Mesendoderm (in vitro differentiated cells): ENCODE results near the gene RPS6KA6.

Source experiments
- DNase-seq: peaks from one replicate; pipeline ENCODE4 v3.0.0; 2013
- H2AK5ac ChIP-seq: 2 replicates; pipeline ENCODE4 v1.6.1; 2013; ENCODE audit warnings: low read length, inconsistent platforms
- H2BK120ac ChIP-seq: 2 replicates; pipeline ENCODE4 v1.6.1; 2013; ENCODE audit warnings: low read depth, mild to moderate bottlenecking, low read length, moderate library complexity, mixed read lengths
- H2BK15ac ChIP-seq: replicated peaks from 2 replicates; pipeline ENCODE4 v1.6.1; 2013; ENCODE audit warnings: low read depth, mild to moderate bottlenecking, moderate library complexity
- H2BK5ac ChIP-seq: 2 replicates; pipeline ENCODE4 v1.6.1; 2013; ENCODE audit warnings: low read length, inconsistent platforms
- H3K18ac ChIP-seq: 2 replicates; pipeline ENCODE4 v1.6.1; 2013; ENCODE audit warnings: mild to moderate bottlenecking, low read length, mixed read lengths
- H3K23ac ChIP-seq: one replicate; pipeline ENCODE4 v1.6.1; 2013; ENCODE audit warnings: low read length
- H3K27ac ChIP-seq: 2 replicates; pipeline ENCODE4 v1.5.1; 2013; ENCODE audit warnings: low read depth, mild to moderate bottlenecking, inconsistent platforms, low read length, moderate library complexity
- H3K27me3 ChIP-seq: 2 replicates; pipeline ENCODE4 v1.6.1; 2013; ENCODE audit warnings: low read length, control low read depth, mild to moderate bottlenecking, inconsistent platforms; ENCODE audit not compliant: insufficient read depth, poor library complexity
- H3K36me3 ChIP-seq: 2 replicates; pipeline ENCODE4 v1.6.1; 2013; ENCODE audit warnings: low read length, inconsistent platforms; ENCODE audit not compliant: control insufficient read depth, insufficient read depth
- H3K4ac ChIP-seq: one replicate; pipeline ENCODE4 v1.6.1; 2013; ENCODE audit warnings: low read depth, mild to moderate bottlenecking, low read length, moderate library complexity
- H3K4me1 ChIP-seq: 2 replicates; pipeline ENCODE4 v1.6.1; 2013; ENCODE audit warnings: low read depth, low read length, inconsistent platforms; ENCODE audit not compliant: control insufficient read depth
- H3K4me2 ChIP-seq: 2 replicates; pipeline ENCODE4 v1.6.1; 2013; ENCODE audit warnings: low read length
- H3K4me3 ChIP-seq: 2 replicates; pipeline ENCODE4 v1.5.1; 2013; ENCODE audit warnings: mild to moderate bottlenecking, low read length
- H3K56ac ChIP-seq: one replicate; pipeline ENCODE4 v1.6.1; 2013; ENCODE audit warnings: low read length
- H3K79me1 ChIP-seq: 2 replicates; pipeline ENCODE4 v1.6.1; 2013; ENCODE audit warnings: low read length, inconsistent platforms
- H3K79me2 ChIP-seq: 2 replicates; pipeline ENCODE4 v1.6.1; 2013; ENCODE audit warnings: mild to moderate bottlenecking, low read length; ENCODE audit not compliant: control insufficient read depth, insufficient read depth
- H3K9ac ChIP-seq: 2 replicates; pipeline ENCODE4 v1.6.1; 2013; ENCODE audit warnings: low read length, inconsistent platforms
- H4K5ac ChIP-seq: one replicate; pipeline ENCODE4 v1.6.1; 2013; ENCODE audit warnings: low read length
- H4K8ac ChIP-seq: one replicate; pipeline ENCODE4 v1.6.1; 2013; ENCODE audit warnings: low read depth, mild to moderate bottlenecking, control low read depth, low read length, moderate library complexity
- WGBS: extraction: QIAGEN DNeasy Blood & Tissue Kit; methylation state at CpG from one replicate; pipeline ENCODE4 v1.1.7; 2013; ENCODE audit warnings: low lambda C conversion rate, missing lambda C conversion rate; ENCODE audit not compliant: insufficient coverage; ENCODE audit errors: extremely low coverage; 5-methylcytosine and 5-hydroxymethylcytosine counted together

Gene RPS6KA6

DNA sequence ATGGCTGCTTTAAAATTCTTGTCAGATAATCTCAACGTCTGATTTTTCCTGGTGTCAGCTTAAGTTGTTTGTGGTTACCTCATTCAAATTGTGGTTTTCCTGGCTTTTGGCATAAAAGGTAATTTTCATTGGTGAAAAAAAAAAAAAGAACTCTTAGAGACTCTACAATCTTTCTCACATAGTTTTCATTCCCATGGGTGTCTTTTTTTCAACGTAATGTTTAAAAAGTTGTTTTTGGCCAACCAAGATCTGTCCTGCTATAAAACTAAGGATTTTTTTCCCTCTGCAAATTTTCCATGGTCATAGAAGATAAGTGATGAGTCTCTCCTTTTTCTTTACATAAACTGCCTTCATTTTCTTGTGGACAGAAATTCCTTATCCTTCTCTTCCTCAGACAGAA is 28.9 kb upstream of the RPS6KA6 start:
- no peaks in the 10 kb centered on the region for H3K79me2 ChIP-seq
- no peaks in the 10 kb centered on the region for H3K36me3 ChIP-seq
- no CpG with 5 or more reads among the region's 2 CpGs for WGBS
- no peak overlapping the region for H2AK5ac ChIP-seq
- no peak overlapping the region for H2BK120ac ChIP-seq
- DNase-seq: no peak
- H2BK5ac ChIP-seq: no peak overlapping the region
- no peak overlapping the region for H4K8ac ChIP-seq
- no peak overlapping the region for H3K56ac ChIP-seq
- no peaks in the 10 kb centered on the region for H3K27me3 ChIP-seq
- no peak overlapping the region for H3K4me3 ChIP-seq
- no peak overlapping the region for H3K4ac ChIP-seq
- H4K5ac ChIP-seq: no peak overlapping the region
- H3K9ac ChIP-seq: no peak overlapping the region
- no peak overlapping the region for H3K27ac ChIP-seq
- no peaks in the 10 kb centered on the region for H3K4me1 ChIP-seq
- H3K18ac ChIP-seq: no peak overlapping the region
- no peaks in the 10 kb centered on the region for H3K79me1 ChIP-seq
- no peak overlapping the region for H3K23ac ChIP-seq
- H3K4me2 ChIP-seq: no peak overlapping the region
- H2BK15ac ChIP-seq: no peak overlapping the region

GRCh38 chrX:84216406-84216805 is 28.4 kb upstream of the RPS6KA6 start:
- no peak overlapping the region for H3K56ac ChIP-seq
- H3K4me2 ChIP-seq: no peak overlapping the region
- no peak overlapping the region for H3K23ac ChIP-seq
- no peak overlapping the region for H3K9ac ChIP-seq
- H4K5ac ChIP-seq: no peak overlapping the region
- H3K4me3 ChIP-seq: no peak overlapping the region
- H3K79me1 ChIP-seq: no peaks in the 10 kb centered on the region
- H3K4me1 ChIP-seq: no peaks in the 10 kb centered on the region
- no peak overlapping the region for H2BK15ac ChIP-seq
- H2AK5ac ChIP-seq: no peak overlapping the region
- H3K79me2 ChIP-seq: no peaks in the 10 kb centered on the region
- no peak overlapping the region for H2BK120ac ChIP-seq
- no CpG with 5 or more reads among the region's 5 CpGs for WGBS
- no peak overlapping the region for H3K4ac ChIP-seq
- no peak overlapping the region for H4K8ac ChIP-seq
- H3K27ac ChIP-seq: no peak overlapping the region
- no peak for DNase-seq
- no peak overlapping the region for H2BK5ac ChIP-seq
- H3K36me3 ChIP-seq: no peaks in the 10 kb centered on the region
- H3K27me3 ChIP-seq: no peaks in the 10 kb centered on the region
- H3K18ac ChIP-seq: no peak overlapping the region

DNA sequence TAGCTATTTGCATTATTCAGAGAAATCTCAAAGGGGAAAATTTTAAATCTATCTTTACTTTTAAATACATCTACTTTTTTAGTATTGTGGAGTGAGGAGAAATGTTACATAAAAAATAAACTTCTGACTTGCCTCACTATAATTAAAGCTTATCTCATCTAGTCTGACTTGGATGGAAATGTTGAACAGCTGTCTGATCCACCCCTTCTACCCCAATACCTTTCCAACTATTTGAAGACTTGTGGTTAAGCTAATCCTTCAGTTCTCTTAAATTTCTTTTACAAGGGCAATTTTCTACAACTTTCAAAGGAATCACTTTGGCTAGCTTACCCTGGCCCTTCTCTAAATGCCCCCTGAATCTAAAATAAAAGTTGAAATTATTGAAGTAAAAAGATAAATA is 17.3 kb upstream of the RPS6KA6 start:
- Histone ChIP-seq H3K79me1 (no peaks in the 10 kb centered on the region), H3K4ac (no peak overlapping the region), H4K8ac (no peak overlapping the region), H3K56ac (no peak overlapping the region), H3K4me3 (no peak overlapping the region), H3K27ac (no peak overlapping the region), H4K5ac (no peak overlapping the region), H3K18ac (no peak overlapping the region), H2AK5ac (no peak overlapping the region), H3K36me3 (no peaks in the 10 kb centered on the region), H2BK120ac (no peak overlapping the region), H3K79me2 (no peaks in the 10 kb centered on the region), H3K9ac (no peak overlapping the region), H3K27me3 (no peaks in the 10 kb centered on the region), H3K4me1 (no peaks in the 10 kb centered on the region), H2BK5ac (no peak overlapping the region), H2BK15ac (no peak overlapping the region), H3K23ac (no peak overlapping the region), H3K4me2 (no peak overlapping the region)
- DNase-seq: no peak

DNA sequence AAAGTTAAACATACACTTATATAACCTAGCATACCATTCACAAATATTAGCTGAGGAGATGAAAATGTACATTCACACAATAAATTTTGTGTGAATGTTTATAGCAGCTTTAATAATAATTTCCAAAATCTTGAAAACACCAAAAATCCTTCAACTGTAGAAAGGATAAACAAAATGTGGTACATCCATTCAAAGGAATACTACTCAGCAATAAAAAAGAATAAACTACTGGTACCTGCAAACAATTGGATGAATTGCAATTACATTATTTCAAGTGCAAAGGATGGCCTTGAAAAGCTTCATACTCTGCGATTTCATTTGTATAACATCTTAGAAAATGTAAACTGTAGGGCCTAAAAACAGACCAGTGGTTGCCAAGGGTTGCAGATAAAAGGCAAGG is 11.7 kb upstream of the RPS6KA6 start:
- H2BK120ac ChIP-seq: no peak overlapping the region
- H3K9ac ChIP-seq: no peak overlapping the region
- DNase-seq: no peak
- H3K27me3 ChIP-seq: no peaks in the 10 kb centered on the region
- WGBS: no CpG with 5 or more reads among the region's 1 CpG
- H2BK5ac ChIP-seq: no peak overlapping the region
- no peak overlapping the region for H3K4ac ChIP-seq
- no peaks in the 10 kb centered on the region for H3K36me3 ChIP-seq
- no peak overlapping the region for H3K4me2 ChIP-seq
- H3K18ac ChIP-seq: no peak overlapping the region
- H3K56ac ChIP-seq: no peak overlapping the region
- no peak overlapping the region for H2BK15ac ChIP-seq
- no peak overlapping the region for H3K27ac ChIP-seq
- no peak overlapping the region for H4K5ac ChIP-seq
- no peak overlapping the region for H3K23ac ChIP-seq
- H4K8ac ChIP-seq: no peak overlapping the region
- no peak overlapping the region for H2AK5ac ChIP-seq
- H3K4me1 ChIP-seq: no peaks in the 10 kb centered on the region
- no peaks in the 10 kb centered on the region for H3K79me1 ChIP-seq
- no peak overlapping the region for H3K4me3 ChIP-seq
- no peaks in the 10 kb centered on the region for H3K79me2 ChIP-seq

DNA sequence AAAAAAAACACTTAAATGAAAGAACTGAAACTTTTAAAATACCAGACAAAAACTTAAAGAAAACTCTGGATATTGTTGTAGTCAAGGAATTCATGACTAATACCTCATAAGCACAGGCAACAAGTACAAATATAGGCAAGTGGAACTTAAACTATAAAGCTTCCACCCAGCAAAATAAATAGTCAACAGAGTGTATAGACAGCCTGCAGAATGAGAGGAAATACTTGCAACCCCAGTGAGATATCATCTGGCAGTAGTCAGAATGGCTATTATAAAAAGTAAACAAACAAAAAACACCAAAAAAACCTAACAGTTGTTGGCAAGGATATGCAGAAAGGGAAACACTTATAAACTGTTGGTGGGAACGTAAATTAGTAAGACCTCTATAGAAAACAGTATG is 9.6 kb upstream of the RPS6KA6 start:
- H2AK5ac ChIP-seq: no peak overlapping the region
- no peak for DNase-seq
- no peaks in the 10 kb centered on the region for H3K36me3 ChIP-seq
- no peak overlapping the region for H3K18ac ChIP-seq
- no peak overlapping the region for H2BK5ac ChIP-seq
- H3K4me3 ChIP-seq: no peak overlapping the region
- no peak overlapping the region for H3K4ac ChIP-seq
- H2BK120ac ChIP-seq: no peak overlapping the region
- no peak overlapping the region for H3K56ac ChIP-seq
- H4K5ac ChIP-seq: no peak overlapping the region
- H3K27me3 ChIP-seq: no peaks in the 10 kb centered on the region
- H4K8ac ChIP-seq: no peak overlapping the region
- WGBS: no CpG with 5 or more reads among the region's 1 CpG
- no peak overlapping the region for H3K27ac ChIP-seq
- no peak overlapping the region for H3K9ac ChIP-seq
- H3K4me1 ChIP-seq: no peaks in the 10 kb centered on the region
- no peak overlapping the region for H3K4me2 ChIP-seq
- no peak overlapping the region for H2BK15ac ChIP-seq
- H3K79me2 ChIP-seq: no peaks in the 10 kb centered on the region
- H3K23ac ChIP-seq: no peak overlapping the region
- no peaks in the 10 kb centered on the region for H3K79me1 ChIP-seq

DNA sequence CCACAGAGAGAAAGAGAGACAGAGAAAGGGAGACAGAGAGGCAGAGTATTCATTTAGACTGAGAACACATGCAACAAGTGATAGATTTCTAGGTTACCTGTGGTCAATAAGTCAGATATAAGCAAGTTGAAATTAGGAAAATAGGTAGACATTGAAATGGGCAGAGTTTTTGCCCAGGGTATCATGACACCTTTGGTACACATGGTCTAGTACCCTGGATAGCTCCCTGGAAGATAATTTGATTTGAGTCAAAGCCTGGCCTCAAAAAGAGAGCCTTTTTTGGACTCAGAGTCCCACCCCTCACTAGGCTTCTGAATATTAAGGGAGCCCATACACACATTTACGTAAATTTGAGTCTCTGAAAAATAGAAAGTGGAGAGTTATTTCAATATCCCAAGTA is 4.0 kb upstream of the RPS6KA6 start:
- H2BK5ac ChIP-seq: no peak overlapping the region
- H3K27ac ChIP-seq: no peak overlapping the region
- no peak overlapping the region for H4K5ac ChIP-seq
- H3K4ac ChIP-seq: no peak overlapping the region
- H3K4me1 ChIP-seq: no peaks in the 10 kb centered on the region
- H3K27me3 ChIP-seq: no peaks in the 10 kb centered on the region
- H3K23ac ChIP-seq: no peak overlapping the region
- H2AK5ac ChIP-seq: no peak overlapping the region
- H2BK120ac ChIP-seq: no peak overlapping the region
- no peak for DNase-seq
- WGBS: no CpG with 5 or more reads among the region's 1 CpG
- no peaks in the 10 kb centered on the region for H3K36me3 ChIP-seq
- no peak overlapping the region for H3K56ac ChIP-seq
- H2BK15ac ChIP-seq: no peak overlapping the region
- no peak overlapping the region for H3K18ac ChIP-seq
- no peaks in the 10 kb centered on the region for H3K79me1 ChIP-seq
- no peaks in the 10 kb centered on the region for H3K79me2 ChIP-seq
- no peak overlapping the region for H4K8ac ChIP-seq
- H3K4me2 ChIP-seq: no peak overlapping the region
- no peak overlapping the region for H3K9ac ChIP-seq
- no peak overlapping the region for H3K4me3 ChIP-seq
